ENCODE data around the gene RNF217.

Gene RNF217

DNA sequence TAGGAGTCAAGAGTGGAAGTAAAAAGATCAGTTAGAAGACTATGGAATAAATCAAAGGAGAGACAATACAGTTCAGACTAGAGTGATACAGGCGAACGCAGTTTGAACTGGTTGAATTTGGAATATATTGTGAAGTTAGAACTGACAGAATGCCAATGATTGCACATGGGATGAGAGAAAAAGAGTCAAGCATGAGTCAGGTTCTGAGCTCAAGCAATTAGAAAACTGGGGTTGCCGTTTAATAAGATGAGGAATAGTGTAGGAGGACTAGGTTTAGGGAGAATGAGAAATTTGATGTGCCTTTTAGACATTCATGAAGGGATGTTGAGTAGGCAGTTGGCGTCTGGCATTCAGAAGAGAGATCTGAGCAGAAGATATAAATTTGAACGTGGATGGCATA lies 8.0 kb downstream of the RNF217 start:
- peak in 1 of 2 donors; percentile 46 for DNase-seq (ENCODE audit: low read depth in 2 of 2)
- TF ChIP-seq, protein P1, sequence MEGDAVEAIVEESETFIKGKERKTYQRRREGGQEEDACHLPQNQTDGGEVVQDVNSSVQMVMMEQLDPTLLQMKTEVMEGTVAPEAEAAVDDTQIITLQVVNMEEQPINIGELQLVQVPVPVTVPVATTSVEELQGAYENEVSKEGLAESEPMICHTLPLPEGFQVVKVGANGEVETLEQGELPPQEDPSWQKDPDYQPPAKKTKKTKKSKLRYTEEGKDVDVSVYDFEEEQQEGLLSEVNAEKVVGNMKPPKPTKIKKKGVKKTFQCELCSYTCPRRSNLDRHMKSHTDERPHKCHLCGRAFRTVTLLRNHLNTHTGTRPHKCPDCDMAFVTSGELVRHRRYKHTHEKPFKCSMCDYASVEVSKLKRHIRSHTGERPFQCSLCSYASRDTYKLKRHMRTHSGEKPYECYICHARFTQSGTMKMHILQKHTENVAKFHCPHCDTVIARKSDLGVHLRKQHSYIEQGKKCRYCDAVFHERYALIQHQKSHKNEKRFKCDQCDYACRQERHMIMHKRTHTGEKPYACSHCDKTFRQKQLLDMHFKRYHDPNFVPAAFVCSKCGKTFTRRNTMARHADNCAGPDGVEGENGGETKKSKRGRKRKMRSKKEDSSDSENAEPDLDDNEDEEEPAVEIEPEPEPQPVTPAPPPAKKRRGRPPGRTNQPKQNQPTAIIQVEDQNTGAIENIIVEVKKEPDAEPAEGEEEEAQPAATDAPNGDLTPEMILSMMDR (IDR thresholded peaks at IDR 0.05; ENCODE audit: low read depth, low read length): no peak
- no peak overlapping the region for H3K4me3 ChIP-seq (replicated peaks in 1 of 2; ENCODE audit: low read depth in 2 of 2, low read length in 2 of 2)

DNA sequence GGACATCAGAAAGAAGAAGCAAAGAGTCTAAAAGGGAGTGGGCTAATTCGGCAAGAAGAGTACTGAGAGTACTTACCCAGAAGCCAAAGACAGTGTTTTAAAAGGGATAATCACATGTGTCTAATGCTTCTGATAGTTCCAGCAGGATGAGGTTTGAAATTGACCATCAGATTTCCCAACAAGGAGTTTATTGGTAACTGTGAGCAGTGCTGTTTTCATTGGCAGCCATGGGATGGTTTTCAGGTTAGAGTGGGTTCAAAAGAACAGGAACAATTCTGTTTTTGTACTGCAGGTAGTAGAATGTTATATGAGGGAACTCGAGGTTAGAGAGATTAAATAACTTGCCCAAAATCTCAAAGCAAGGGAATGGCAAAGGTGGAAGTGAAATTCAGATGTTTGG lies 8.5 kb downstream of the RNF217 start:
- DNase-seq (ENCODE audit: low read depth in 2 of 2): no peak
- no peak overlapping the region for H3K4me3 ChIP-seq (replicated peaks in 1 of 2; ENCODE audit: low read depth in 2 of 2, low read length in 2 of 2)
- TF ChIP-seq, protein P1 (IDR thresholded peaks at IDR 0.05; ENCODE audit: low read depth, low read length): no peak

DNA sequence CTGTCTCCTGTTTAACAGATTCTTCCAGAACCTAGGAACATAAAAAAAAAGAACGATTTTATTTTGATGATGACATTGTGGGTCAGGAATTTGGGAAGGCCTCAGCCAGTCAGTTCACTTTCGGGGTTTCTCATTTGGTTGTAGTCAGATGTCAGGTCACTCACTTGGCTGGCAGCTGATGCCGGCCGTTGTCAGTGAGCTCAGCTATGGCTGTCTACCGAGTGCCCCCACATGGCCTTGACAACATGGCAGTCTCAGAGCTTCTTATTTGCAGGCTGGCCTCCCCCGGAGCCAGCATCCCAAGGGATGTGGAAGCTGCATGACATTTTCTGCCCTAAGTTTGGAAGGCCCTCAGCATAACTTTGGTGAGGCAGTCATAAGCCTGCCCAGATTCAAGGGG lies 11.5 kb downstream of the RNF217 start:
- TF ChIP-seq, protein P1 (IDR thresholded peaks at IDR 0.05; ENCODE audit: low read depth, low read length): no peak
- DNase-seq (ENCODE audit: low read depth in 2 of 2): no peak
- H3K4me3 ChIP-seq (replicated peaks in 1 of 2; ENCODE audit: low read depth in 2 of 2, low read length in 2 of 2): no peak overlapping the region

DNA sequence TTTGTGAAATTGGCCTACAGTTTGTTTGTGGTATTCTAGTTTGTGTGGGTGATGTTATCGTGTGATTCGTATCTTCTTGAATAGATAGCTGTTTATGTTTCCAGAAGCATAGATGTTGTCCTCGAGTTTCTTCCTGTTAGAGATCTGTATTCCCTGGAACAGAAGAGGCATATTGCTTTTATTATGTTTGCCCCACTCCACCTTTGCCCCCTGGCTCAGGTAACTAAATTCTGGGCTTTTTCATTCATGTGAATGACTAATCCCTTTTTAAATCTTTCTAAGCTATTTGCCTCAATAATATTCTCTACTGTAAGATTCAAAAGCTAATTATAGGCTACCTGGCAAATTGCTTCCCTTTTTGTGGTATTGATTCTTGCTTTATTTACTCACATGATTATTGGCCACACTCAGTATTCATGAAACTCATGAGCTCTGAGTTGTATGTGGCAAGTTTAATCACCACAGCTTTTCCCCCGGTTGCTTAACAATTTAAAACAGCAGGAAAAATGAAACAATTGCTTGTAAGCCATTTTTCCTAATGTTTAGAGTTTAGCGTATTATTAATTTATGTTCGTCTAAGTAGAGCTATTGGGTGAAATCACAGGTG lies 12.6 kb downstream of the RNF217 start:
- DNase-seq (ENCODE audit: low read depth in 2 of 2): no peak
- TF ChIP-seq, protein P1 (IDR thresholded peaks at IDR 0.05; ENCODE audit: low read depth, low read length): no peak
- H3K4me3 ChIP-seq (replicated peaks in 1 of 2; ENCODE audit: low read depth in 2 of 2, low read length in 2 of 2): no peak overlapping the region

DNA sequence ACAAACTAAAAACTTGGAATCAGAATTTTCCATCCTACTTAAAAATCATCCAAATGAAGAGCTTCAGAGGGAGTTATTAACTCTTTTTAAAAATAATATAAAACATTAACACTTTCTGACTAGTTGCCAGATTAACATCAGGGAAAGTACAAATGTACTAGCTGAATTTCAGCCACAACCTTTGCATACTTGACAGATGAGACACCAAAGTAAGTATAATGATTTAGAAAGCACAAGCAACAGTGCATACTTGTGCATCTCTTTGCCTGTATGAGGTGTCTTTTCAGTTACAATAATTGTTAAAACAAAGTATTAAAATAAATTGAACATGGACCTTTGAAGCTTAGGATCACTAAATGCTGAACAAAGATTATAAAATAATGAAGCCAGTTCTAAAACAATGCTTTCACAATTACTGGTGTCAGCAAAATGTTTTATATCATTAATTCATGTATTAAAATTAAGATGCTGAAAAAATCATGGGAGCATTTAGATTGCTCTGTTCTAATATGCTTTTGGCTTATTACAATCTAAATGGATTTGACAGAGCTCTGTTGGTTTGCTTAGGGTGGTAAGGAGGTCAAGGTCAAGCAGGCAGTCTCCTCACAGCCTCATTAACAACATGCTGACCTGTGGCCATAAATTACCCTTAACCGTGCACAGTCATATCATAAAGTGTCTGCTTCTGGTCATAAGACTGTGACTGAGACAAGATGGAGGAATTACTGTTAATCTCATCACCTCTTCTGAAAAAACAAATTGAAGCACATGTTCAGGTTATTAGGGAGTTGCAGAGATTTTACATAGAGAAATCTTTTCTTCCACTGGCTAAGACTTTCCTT lies 15.1 kb downstream of the RNF217 start:
- TF ChIP-seq, protein P1 (IDR thresholded peaks at IDR 0.05; ENCODE audit: low read depth, low read length): no peak
- DNase-seq (ENCODE audit: low read depth in 2 of 2): peak; percentile 23 to 66
- no peak overlapping the region for H3K4me3 ChIP-seq (replicated peaks in 1 of 2; ENCODE audit: low read depth in 2 of 2, low read length in 2 of 2)

DNA sequence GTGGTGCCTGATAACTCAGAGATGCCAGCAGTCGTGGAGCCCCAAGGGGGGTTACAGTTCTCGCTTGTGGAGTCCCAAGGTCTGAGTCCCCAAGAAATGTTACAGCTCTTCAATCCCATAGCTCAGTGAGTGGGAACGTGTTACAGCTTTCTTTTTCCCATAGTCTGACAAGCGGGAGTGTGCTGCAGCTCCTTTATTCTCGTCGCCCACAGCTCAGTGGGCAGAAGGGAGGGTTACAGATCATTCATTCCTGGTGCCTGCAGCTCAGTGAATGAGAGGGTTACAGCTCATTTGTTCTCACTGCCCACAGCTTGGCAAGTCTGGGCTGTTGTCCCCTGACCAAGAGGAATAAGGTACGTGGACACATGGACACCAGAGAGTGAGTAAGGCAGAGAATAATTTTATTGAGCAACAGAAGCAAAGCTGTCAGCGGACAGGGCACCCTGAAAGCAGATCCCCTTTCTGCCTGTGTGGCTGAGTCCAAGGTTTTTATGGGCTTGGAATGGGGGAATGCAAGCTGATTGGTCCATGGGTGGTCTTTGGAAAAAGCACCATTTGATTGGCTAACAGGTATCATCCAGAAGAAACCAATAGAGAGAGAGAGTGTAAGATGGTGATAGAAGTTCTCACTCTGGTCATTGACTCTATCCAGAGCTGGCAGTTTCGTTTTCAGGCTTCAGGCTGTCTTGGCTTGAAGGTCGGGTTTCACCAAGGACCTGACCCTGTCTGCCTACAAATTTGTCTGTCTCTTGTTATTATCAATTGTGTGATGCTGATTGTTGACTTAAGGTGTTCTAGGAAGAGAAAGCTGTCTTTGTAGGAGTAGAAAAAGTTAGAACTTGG lies 16.4 kb downstream of the RNF217 start:
- no peak for DNase-seq (ENCODE audit: low read depth in 2 of 2)
- TF ChIP-seq, protein P1 (IDR thresholded peaks at IDR 0.05; ENCODE audit: low read depth, low read length): no peak
- no peak overlapping the region for H3K4me3 ChIP-seq (replicated peaks in 1 of 2; ENCODE audit: low read depth in 2 of 2, low read length in 2 of 2)

Measured in cardiac fibroblast (primary cell).